ENCODE data around the gene GHSR.
"Not testable (repeated sequence)": the region's sequence is repeated elsewhere in the genome, so short reads cannot be mapped to it uniquely, and the experiment has no call there.

- TF ChIP-seq, protein P1, sequence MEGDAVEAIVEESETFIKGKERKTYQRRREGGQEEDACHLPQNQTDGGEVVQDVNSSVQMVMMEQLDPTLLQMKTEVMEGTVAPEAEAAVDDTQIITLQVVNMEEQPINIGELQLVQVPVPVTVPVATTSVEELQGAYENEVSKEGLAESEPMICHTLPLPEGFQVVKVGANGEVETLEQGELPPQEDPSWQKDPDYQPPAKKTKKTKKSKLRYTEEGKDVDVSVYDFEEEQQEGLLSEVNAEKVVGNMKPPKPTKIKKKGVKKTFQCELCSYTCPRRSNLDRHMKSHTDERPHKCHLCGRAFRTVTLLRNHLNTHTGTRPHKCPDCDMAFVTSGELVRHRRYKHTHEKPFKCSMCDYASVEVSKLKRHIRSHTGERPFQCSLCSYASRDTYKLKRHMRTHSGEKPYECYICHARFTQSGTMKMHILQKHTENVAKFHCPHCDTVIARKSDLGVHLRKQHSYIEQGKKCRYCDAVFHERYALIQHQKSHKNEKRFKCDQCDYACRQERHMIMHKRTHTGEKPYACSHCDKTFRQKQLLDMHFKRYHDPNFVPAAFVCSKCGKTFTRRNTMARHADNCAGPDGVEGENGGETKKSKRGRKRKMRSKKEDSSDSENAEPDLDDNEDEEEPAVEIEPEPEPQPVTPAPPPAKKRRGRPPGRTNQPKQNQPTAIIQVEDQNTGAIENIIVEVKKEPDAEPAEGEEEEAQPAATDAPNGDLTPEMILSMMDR (IDR thresholded peaks at IDR 0.05; ENCODE audit: insufficient read depth, low read length, poor library complexity, severe bottlenecking) = peak; percentile 44
- TF ChIP-seq EZH2phosphoT487 (conservative IDR thresholded peaks at IDR 0.05; ENCODE audit: low read length) = not testable (repeated sequence)
Measured at GRCh38 chr3:172490198-172490669, 42.0 kb upstream of the GHSR start.
